RPMI7951 (cell line): ENCODE results near the gene FGF2. TPM values are rescaled to one million over a fixed set of nuclear protein-coding genes. Genes with fewer than 3 reads are reported as not detected.
"Not testable (repeated sequence)": the region's sequence is repeated elsewhere in the genome, so short reads cannot be mapped to it uniquely, and the experiment has no call there.

ENCODE experiments used
- DNase-seq: peaks from one replicate; pipeline ENCODE4 v3.0.0-alpha.2; 2012; ENCODE audit warnings: low read depth
- total RNA-seq: library from RNA; depleted of rRNA; stranded (reverse); fragments of >200 nt; shearing (Covaris generic); gene quantifications from 2 replicates; pipeline ENCODE4 v1.2.3, GENCODE V29; 2014; rRNA removed

The FGF2 gene
- 3.3 and 4.1 TPM in 2 replicates for total RNA-seq

GRCh38 chr4:122826553-122827257, at the start of gene FGF2:
Gene FGF2, plus strand, starts transcription at chr4:122826831. Its CDS starts 344 bp downstream, at chr4:122827175.
- peak; percentile 41 for DNase-seq

- DNase-seq: no peak
Observed at GRCh38 chr4:122776916-122777315, 49.7 kb upstream of the FGF2 start.

GRCh38 chr4:122777846-122778673, 48.6 kb upstream of the FGF2 start:
- DNase-seq: no peak

GRCh38 chr4:122781486-122781885, 45.1 kb upstream of the FGF2 start:
- DNase-seq: no peak

GRCh38 chr4:122783301-122784215, 43.1 kb upstream of the FGF2 start:
- DNase-seq: peak; percentile 86

GRCh38 chr4:122784261-122784660, 42.4 kb upstream of the FGF2 start:
- no peak for DNase-seq

- DNase-seq: no peak
Observed at GRCh38 chr4:122785099-122785498, 41.5 kb upstream of the FGF2 start.

GRCh38 chr4:122786296-122786695, 40.3 kb upstream of the FGF2 start:
- not testable (repeated sequence) for DNase-seq

- DNase-seq: not testable (repeated sequence)
Observed at GRCh38 chr4:122786920-122787319, 39.7 kb upstream of the FGF2 start.

GRCh38 chr4:122787940-122788339, 38.7 kb upstream of the FGF2 start:
- no peak for DNase-seq

GRCh38 chr4:122788935-122789334, 37.7 kb upstream of the FGF2 start:
- no peak for DNase-seq

GRCh38 chr4:122793811-122794210, 32.8 kb upstream of the FGF2 start:
- no peak for DNase-seq

- peak; percentile 18 for DNase-seq
Observed at GRCh38 chr4:122796801-122797404, 29.7 kb upstream of the FGF2 start.

- DNase-seq: no peak
Observed at GRCh38 chr4:122797405-122798094, 29.1 kb upstream of the FGF2 start.

GRCh38 chr4:122798101-122798500, 28.5 kb upstream of the FGF2 start:
- DNase-seq: peak; percentile 92

- no peak for DNase-seq
Observed at GRCh38 chr4:122798917-122799316, 27.7 kb upstream of the FGF2 start.

GRCh38 chr4:122803788-122804208, 22.8 kb upstream of the FGF2 start:
- DNase-seq: no peak

- DNase-seq: no peak
Observed at GRCh38 chr4:122806981-122807679, 19.5 kb upstream of the FGF2 start.

GRCh38 chr4:122810669-122811068, 16.0 kb upstream of the FGF2 start:
- no peak for DNase-seq

GRCh38 chr4:122811781-122812180, 14.8 kb upstream of the FGF2 start:
- not testable (repeated sequence) for DNase-seq
